Fibroblast of lung (primary cell): ENCODE data around the gene PKD1. TPM values are rescaled to one million over a fixed set of nuclear protein-coding genes. Genes with fewer than 3 reads are reported as not detected.
"Not testable (repeated sequence)": the region's sequence is repeated elsewhere in the genome, so short reads cannot be mapped to it uniquely, and the experiment has no call there.

Experiments used
- DNase-seq, 2 donors: peaks; one replicate each; pipeline versions ENCODE4 v3.0.0 to v3.0.0-alpha.2; 2010; ENCODE audit warnings: low read depth in 2 of 2
- H2AFZ ChIP-seq: 2 replicates; pipeline ENCODE4 v1.5.1; 2012; ENCODE audit warnings: low read length, control low read depth, inconsistent platforms
- H3K27ac ChIP-seq: 2 replicates; pipeline ENCODE4 v1.5.1; 2011; ENCODE audit warnings: low read length, control low read depth; ENCODE audit not compliant: insufficient read depth
- H3K27me3 ChIP-seq: 2 replicates; pipeline ENCODE4 v1.5.1; 2011; ENCODE audit warnings: mild to moderate bottlenecking, low read length; ENCODE audit not compliant: control insufficient read depth, insufficient read depth
- H3K36me3 ChIP-seq: 2 replicates; pipeline ENCODE4 v1.5.1; 2011; ENCODE audit warnings: low read length; ENCODE audit not compliant: control insufficient read depth, insufficient read depth
- H3K4me1 ChIP-seq: 2 replicates; pipeline ENCODE4 v1.5.1; 2011; ENCODE audit warnings: low read length; ENCODE audit not compliant: control insufficient read depth, insufficient read depth; ENCODE audit errors: extremely low read depth
- H3K4me2 ChIP-seq: 2 replicates; pipeline ENCODE4 v1.5.1; 2011; ENCODE audit warnings: low read length, control low read depth; ENCODE audit not compliant: insufficient read depth; ENCODE audit errors: extremely low read depth
- H3K4me3 ChIP-seq, 4 experiments: fragments of 200-600 bp in 1 of 4; sonication (generic) in 1 of 4; replicated peaks in 1 of 4; 2 replicates each; pipeline ENCODE4 v1.5.1; 2011 to 2016; ENCODE audit warnings: low read length in 4 of 4, low read depth in 3 of 4, mild to moderate bottlenecking in 3 of 4, control low read depth in 2 of 4, inconsistent platforms in 1 of 4, mixed read lengths in 1 of 4; ENCODE audit not compliant: insufficient read depth in 1 of 4; ENCODE audit errors: control extremely low read depth in 1 of 4
- H3K79me2 ChIP-seq: 2 replicates; pipeline ENCODE4 v1.5.1; 2012; ENCODE audit warnings: mild to moderate bottlenecking, low read length, inconsistent platforms; ENCODE audit not compliant: control insufficient read depth, insufficient read depth
- H3K9ac ChIP-seq: 2 replicates; pipeline ENCODE4 v1.5.1; 2011; ENCODE audit warnings: mild to moderate bottlenecking, low read length, control low read depth; ENCODE audit not compliant: insufficient read depth
- H3K9me3 ChIP-seq: 2 replicates; pipeline ENCODE4 v1.5.1; 2012; ENCODE audit warnings: low read depth, low read length; ENCODE audit not compliant: control insufficient read depth, insufficient read depth
- H4K20me1 ChIP-seq: 2 replicates; pipeline ENCODE4 v1.5.1; 2011; ENCODE audit warnings: low read length; ENCODE audit not compliant: control insufficient read depth, insufficient read depth; ENCODE audit errors: extremely low read depth
- EZH2 ChIP-seq: IDR thresholded peaks from 2 replicates; pipeline ENCODE4 v1.5.1; 2012; ENCODE audit warnings: low read length, control low read depth, mild to moderate bottlenecking; ENCODE audit errors: missing control alignments
- polyA plus RNA-seq, 2 donors: library from polyadenylated mRNA; depleted of rRNA in 1 of 2; stranded (reverse) in 1 of 2; unstranded in 1 of 2; fragments of >200 nt; gene quantifications; 2 replicates each; pipeline ENCODE4 v1.2.1, GENCODE V29; 2011 to 2012; ENCODE audit warnings: missing spikeins in 1 of 2
- total RNA-seq: library from RNA; depleted of rRNA; stranded (reverse); fragments of >200 nt; gene quantifications from 2 replicates; pipeline ENCODE4 v1.2.1, GENCODE V29; 2014
- TF ChIP-seq, protein P1 (sequence below), 2 donors: IDR thresholded peaks in 1 of 2; conservative IDR thresholded peaks in 1 of 2; 1 replicate in 1 of 2; 2 replicates in 1 of 2; pipeline ENCODE4 v1.5.1; 2011 to 2012; ENCODE audit warnings: low read length in 2 of 2, control low read depth in 1 of 2, inconsistent platforms in 1 of 2, low read depth in 1 of 2, mild to moderate bottlenecking in 1 of 2

PKD1 gene
- total and polyA plus RNA-seq, 2 donors (not counting 1 experiment from before 2014, with no cell fraction given): 16.3 to 199 TPM

DNA sequence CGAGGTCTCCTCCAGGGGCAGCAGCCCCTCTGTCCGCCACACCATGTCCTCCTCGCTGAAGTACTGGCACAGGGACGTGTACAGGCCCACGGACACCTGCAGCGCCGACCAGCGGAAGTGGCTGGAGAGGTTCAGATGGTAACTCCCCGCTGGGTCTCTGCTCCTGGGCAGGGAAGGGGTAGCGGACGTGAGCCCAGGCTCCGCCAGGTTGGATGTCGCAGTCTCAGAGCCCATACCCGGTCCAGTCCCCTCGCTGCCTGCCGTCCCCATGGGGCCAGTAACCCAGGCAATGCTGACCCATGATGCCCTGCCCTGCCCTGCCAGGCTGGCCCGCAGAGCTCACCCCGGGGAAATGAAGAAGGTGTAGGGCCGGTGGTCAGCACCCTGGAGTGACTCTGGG lies 33.2 kb downstream of the PKD1 start:
- DNase-seq: no peak
- no peaks in the 10 kb centered on the region for H4K20me1 ChIP-seq
- no peak for TF ChIP-seq EZH2
- TF ChIP-seq, protein P1, sequence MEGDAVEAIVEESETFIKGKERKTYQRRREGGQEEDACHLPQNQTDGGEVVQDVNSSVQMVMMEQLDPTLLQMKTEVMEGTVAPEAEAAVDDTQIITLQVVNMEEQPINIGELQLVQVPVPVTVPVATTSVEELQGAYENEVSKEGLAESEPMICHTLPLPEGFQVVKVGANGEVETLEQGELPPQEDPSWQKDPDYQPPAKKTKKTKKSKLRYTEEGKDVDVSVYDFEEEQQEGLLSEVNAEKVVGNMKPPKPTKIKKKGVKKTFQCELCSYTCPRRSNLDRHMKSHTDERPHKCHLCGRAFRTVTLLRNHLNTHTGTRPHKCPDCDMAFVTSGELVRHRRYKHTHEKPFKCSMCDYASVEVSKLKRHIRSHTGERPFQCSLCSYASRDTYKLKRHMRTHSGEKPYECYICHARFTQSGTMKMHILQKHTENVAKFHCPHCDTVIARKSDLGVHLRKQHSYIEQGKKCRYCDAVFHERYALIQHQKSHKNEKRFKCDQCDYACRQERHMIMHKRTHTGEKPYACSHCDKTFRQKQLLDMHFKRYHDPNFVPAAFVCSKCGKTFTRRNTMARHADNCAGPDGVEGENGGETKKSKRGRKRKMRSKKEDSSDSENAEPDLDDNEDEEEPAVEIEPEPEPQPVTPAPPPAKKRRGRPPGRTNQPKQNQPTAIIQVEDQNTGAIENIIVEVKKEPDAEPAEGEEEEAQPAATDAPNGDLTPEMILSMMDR (conservative IDR thresholded peaks at IDR 0.05 in 1 of 2, IDR thresholded peaks at IDR 0.05 in 1 of 2; ENCODE audit: low read depth in 1 of 2, low read length in 2 of 2): no peak
- H3K9me3 ChIP-seq: no peaks in the 10 kb centered on the region
- no peak overlapping the region for H3K4me3 ChIP-seq
- no peaks in the 10 kb centered on the region for H3K4me1 ChIP-seq
- no peaks in the 10 kb centered on the region for H3K27me3 ChIP-seq
- no peak overlapping the region for H2AFZ ChIP-seq
- H3K4me2 ChIP-seq: no peak overlapping the region
- no peak overlapping the region for H3K27ac ChIP-seq
- H3K79me2 ChIP-seq: no peaks in the 10 kb centered on the region
- H3K36me3 ChIP-seq: peaks cover 7% of the 10 kb centered on the region
- H3K9ac ChIP-seq: no peak overlapping the region

DNA sequence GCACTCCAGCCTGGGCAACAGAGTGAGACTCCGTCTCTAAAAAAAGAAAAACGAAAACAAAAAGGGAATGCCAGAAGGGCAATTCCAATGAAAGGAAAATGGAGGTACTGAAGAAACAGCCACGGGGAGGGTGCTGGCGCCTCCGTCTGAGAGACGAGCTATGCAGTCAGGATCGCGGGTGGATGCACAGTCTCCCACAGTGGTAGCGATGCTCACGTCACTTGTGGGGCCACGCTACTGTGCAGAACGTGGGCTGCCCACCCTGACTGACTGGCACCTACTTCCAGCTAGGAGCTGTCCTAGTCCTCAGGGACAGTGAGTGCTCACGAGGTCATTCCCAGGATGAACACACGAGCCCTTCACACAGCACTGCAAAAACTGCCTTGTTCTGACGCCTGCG lies 34.1 kb downstream of the PKD1 start:
- DNase-seq, H3K27me3 ChIP-seq, H3K4me2 ChIP-seq, H3K4me1 ChIP-seq, H3K9me3 ChIP-seq, H3K27ac ChIP-seq, H3K4me3 ChIP-seq, H3K9ac ChIP-seq, H2AFZ ChIP-seq, H4K20me1 ChIP-seq, H3K79me2 ChIP-seq: not testable (repeated sequence)
- H3K36me3 ChIP-seq: peaks cover 12% of the 10 kb centered on the region

DNA sequence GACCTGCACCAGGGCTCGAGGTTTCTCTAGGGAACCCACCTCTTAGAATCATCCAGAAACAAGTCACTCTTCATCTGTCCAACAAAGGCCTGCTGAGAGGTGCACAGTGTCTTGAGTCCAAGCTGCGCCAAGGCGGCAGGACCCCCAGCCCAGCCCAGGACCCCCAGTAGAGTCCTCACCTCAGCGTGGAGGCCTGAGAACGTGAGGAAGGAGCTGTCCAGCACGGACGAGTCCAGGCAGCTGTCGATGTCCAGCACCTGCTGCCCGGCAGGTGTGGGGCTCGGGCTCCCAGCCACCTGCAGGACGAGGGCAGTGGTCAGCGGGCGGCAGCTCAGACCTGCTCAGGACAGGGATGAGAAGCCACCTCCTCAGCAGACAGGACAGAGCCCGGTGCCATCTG lies 38.0 kb downstream of the PKD1 start:
- H3K4me3 ChIP-seq, H2AFZ ChIP-seq: not testable (repeated sequence)
- H3K36me3 ChIP-seq: peaks cover 30% of the 10 kb centered on the region

DNA sequence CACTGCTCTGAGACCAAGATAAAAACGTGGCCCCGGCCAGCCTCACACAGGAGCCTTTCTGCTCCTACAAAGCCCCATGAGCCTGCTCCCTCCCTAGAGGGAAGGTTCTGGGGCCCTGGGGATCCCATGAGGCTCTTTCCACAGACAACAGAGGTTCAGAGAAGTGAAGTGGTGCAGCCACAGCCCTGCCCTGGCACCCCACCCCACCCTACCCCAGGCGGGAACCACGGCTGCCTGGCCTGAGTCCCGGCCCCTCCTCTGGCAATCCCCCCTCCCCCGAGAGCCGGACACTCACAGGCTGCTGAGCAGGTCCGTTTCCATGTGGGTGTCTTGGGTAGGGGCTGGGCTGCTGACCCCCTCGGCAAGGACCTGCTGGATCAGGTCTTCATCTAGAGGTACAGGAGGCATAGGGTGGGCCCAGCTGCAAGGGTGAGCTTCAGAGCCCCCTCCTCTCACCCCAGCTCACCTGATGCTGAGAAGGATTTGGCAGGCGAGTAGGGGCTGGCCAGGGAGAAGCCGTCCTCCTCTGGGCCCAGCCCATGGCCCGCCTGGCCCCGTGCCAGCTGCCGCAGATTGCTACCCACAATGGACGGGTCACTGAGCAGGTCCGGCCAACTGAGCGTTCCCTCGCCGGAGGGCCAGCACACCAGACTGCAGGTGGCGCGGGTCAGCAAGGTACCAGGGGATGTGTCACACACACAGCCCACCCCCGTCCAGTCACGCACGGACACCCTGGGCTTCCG lies 38.7 kb downstream of the PKD1 start:
- DNase-seq: peak in 1 of 2 donors; percentile 36
- Histone ChIP-seq H4K20me1 (no peaks in the 10 kb centered on the region), H3K27ac (no peak overlapping the region), H3K36me3 (peaks cover 32% of the 10 kb centered on the region), H3K79me2 (no peaks in the 10 kb centered on the region), H3K4me3 (no peak overlapping the region), H3K27me3 (no peaks in the 10 kb centered on the region), H2AFZ (no peak overlapping the region), H3K9me3 (no peaks in the 10 kb centered on the region), H3K9ac (no peak overlapping the region), H3K4me2 (no peak overlapping the region), H3K4me1 (peaks cover 2% of the 10 kb centered on the region)
- no peak for TF ChIP-seq EZH2
- TF ChIP-seq, protein P1 (conservative IDR thresholded peaks at IDR 0.05 in 1 of 2, IDR thresholded peaks at IDR 0.05 in 1 of 2; ENCODE audit: low read depth in 1 of 2, low read length in 2 of 2): no peak

More for the DNA sequence above, 38.0 kb downstream of the PKD1 start:
- not testable (repeated sequence) for H3K27ac ChIP-seq, DNase-seq, H3K4me2 ChIP-seq, H3K4me1 ChIP-seq, H3K9ac ChIP-seq, H4K20me1 ChIP-seq, H3K9me3 ChIP-seq, H3K27me3 ChIP-seq, H3K79me2 ChIP-seq
